AG04450 (cell line): Measurements from ENCODE around the gene VCL. TPM values are rescaled to one million over a fixed set of nuclear protein-coding genes. Genes with fewer than 3 reads are reported as not detected.

Source experiments
- CTCF ChIA-PET: fragments of 300-600, 350-600 bp; formaldehyde crosslinking; extraction: SDS; loops from one replicate; lab custom pipeline; 2022; ENCODE audit warnings: antibody characterized with exemption, inconsistent platforms; lab: Charles Lee
- POLR2A ChIA-PET: fragments of 350-600 bp; formaldehyde crosslinking; extraction: SDS; loops from one replicate; lab custom pipeline; 2021; ENCODE audit warnings: antibody characterized with exemption, inconsistent platforms; lab: Yijun Ruan, JAX
- DNase-seq: peaks from one replicate; pipeline ENCODE4 v3.0.0-alpha.2; 2011; ENCODE audit warnings: low read depth, low spot score
- H3K27ac ChIP-seq: one replicate; pipeline ENCODE4 v1.5.1; 2012; ENCODE audit warnings: low read depth, low read length, control low read depth
- H3K27me3 ChIP-seq: one replicate; pipeline ENCODE4 v1.6.0; 2012; ENCODE audit warnings: low read length; ENCODE audit not compliant: control insufficient read depth, insufficient read depth
- H3K4me3 ChIP-seq: 2 replicates; pipeline ENCODE4 v1.5.1; 2011; ENCODE audit warnings: mild to moderate bottlenecking, low read depth, low read length, control low read depth
- H3K9me3 ChIP-seq: 2 replicates; pipeline ENCODE4 v1.5.1; 2012; ENCODE audit warnings: low read length; ENCODE audit not compliant: control insufficient read depth, insufficient read depth
- CTCF ChIP-seq: IDR thresholded peaks from 2 replicates; pipeline ENCODE4 v1.5.1; 2011; ENCODE audit warnings: low read depth, low read length, control low read depth, inconsistent platforms
- polyA plus RNA-seq: library from polyadenylated mRNA; depleted of rRNA; stranded (reverse); fragments of >200 nt; gene quantifications from 2 replicates; pipeline ENCODE4 v1.2.3, GENCODE V29; 2011

VCL gene
- polyA plus RNA-seq, 1 experiment: 313 TPM

GRCh38 chr10:73979141-73979808, 18.6 kb upstream of the VCL start:
- no peak for TF ChIP-seq CTCF
- POLR2A ChIA-PET: no interaction called here

GRCh38 chr10:73979809-73980433, 18.0 kb upstream of the VCL start:
- CTCF ChIA-PET: no interaction called here
- no peak for TF ChIP-seq CTCF

More at GRCh38 chr10:73979141-73979808, 18.6 kb upstream of the VCL start:
- no peak overlapping the region for H3K27ac ChIP-seq
- H3K4me3 ChIP-seq: no peak overlapping the region
- CTCF ChIA-PET: interaction anchor here (0.6 kb wide), 3 partner anchors 34 to 100 kb away, joined by 3 to 12 read pairs (median 7); no protein-coding TSS in a partner anchor
- no peaks in the 10 kb centered on the region for H3K27me3 ChIP-seq
- DNase-seq: no peak
- peaks cover 5% of the 10 kb centered on the region for H3K9me3 ChIP-seq

DNA sequence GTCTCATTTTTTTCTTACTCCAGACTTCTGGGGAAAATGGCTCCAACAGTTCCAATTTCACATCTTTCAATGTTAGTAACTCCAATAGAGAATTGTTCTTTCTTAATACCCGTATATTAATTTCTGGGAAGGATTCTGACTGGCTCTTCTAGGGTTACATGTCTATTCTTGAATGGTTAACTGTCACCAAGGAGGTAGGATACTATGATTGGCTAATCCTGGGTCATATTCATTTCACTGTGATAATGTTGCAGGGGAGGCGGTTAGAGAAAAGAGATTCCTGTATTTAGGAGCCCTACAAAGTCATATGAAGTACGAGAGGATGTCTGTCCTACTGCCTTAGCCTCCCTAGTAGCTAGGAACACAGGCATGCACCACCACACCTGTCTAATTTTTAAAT, 16.1 kb upstream of the VCL start:
- no peak for TF ChIP-seq CTCF
- POLR2A ChIA-PET: no interaction called here
- H3K9me3 ChIP-seq: no peaks in the 10 kb centered on the region
- no peak overlapping the region for H3K27ac ChIP-seq
- CTCF ChIA-PET: no interaction called here
- no peak overlapping the region for H3K4me3 ChIP-seq
- H3K27me3 ChIP-seq: no peaks in the 10 kb centered on the region
- no peak for DNase-seq

More at GRCh38 chr10:73979809-73980433, 18.0 kb upstream of the VCL start:
- peaks cover 5% of the 10 kb centered on the region for H3K9me3 ChIP-seq
- no peak overlapping the region for H3K4me3 ChIP-seq
- POLR2A ChIA-PET: no interaction called here
- H3K27me3 ChIP-seq: no peaks in the 10 kb centered on the region
- H3K27ac ChIP-seq: no peak overlapping the region
- DNase-seq: no peak

GRCh38 chr10:73983096-73984047, 14.5 kb upstream of the VCL start:
- no peak for TF ChIP-seq CTCF
- ChIA-PET CTCF (interaction anchor here (1.0 kb wide), 1 partner anchor 27 kb away, joined by 3 read pairs; no protein-coding TSS in a partner anchor), POLR2A (no interaction called here)
- Histone ChIP-seq H3K9me3 (no peaks in the 10 kb centered on the region), H3K4me3 (no peak overlapping the region), H3K27me3 (no peaks in the 10 kb centered on the region), H3K27ac (peak overlapping the region; percentile 21)
- no peak for DNase-seq
